Stimulated activated CD8-positive, alpha-beta memory T cell treated with anti-CD3 and anti-CD28 coated beads, Interleukin-7, amount 100 ng/mL, for 48 hours (primary cell): ENCODE measurements around the gene ITSN2.
"Not testable (repeated sequence)": the region's sequence is repeated elsewhere in the genome, so short reads cannot be mapped to it uniquely, and the experiment has no call there.

Source experiments
- DNase-seq, 2 donors: peaks; one replicate each; pipeline ENCODE4 v3.0.0-alpha.2; 2020; ENCODE audit warnings: low read depth in 1 of 2; ENCODE audit errors: extremely low read depth in 1 of 2

ITSN2 gene

DNA sequence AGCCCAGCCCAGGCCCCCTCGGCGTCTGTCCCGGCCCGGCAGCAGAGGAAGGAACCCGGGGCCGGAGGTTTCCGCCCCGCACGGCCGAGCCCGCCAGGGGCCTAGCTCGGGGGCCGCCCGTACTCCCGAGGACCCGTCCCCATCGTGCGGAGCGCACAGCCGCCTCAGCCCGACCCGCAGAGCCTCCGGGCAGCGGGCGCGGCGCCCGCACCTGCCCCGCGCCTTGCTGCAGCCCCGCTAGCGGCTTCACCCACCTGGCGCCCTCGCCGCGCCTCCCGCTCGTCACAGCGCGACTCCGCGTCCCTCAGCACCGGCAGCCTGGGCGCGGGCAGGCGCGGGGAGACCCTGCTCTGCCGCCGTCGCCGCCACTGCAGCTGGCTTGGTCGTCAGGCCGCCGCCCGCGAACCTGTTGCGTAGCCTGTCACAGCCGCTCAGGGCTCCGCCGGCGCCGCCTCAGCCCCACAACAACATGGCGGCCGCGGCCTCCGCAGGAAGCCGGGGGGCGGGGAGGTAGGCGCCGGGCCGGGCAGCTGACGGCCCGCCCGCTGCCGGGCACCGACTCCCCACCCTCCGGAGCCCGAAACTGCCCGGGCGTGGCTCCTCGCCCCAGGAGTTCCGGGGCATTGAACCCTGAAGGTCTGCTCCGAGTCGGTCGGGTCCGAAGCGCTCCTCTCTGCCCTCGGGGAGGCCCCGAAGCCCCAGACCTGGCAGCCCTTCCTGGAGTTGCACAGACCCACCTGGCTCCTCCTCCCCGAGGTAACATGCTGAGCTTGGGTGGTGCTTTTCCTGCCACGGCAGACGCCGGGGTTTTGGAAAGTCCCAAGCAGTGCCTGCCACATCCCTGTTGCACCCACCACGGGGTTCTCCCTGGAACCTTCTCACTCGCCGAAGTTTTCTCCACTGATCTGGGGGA, at the start of gene ITSN2:
ITSN2 (minus strand) TSS at position 487 of the 913 bp plus-strand sequence. CDS start 32,454 bp downstream, outside the sequence.
- DNase-seq = peak; percentile 68 to 73

DNA sequence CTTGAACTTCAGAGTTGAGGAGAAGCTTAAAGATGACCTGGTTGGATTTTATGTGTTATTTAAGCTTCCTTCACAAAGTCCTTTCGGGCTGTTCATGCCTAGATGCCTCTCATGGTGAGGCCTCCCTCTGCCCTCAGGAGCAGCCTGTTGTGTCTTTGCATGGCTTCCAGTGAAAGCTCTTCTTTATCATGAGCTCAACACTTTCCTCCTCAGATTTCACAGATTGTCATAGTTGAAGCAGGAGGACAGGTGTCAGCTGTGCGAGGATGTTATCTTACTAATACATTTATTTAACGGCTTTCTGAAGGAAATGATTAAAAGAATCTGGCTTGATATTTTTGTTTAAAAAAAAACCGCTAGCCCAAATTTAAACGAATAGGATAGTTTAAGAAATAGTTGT, 48.8 kb upstream of the ITSN2 start:
- DNase-seq = no peak

DNA sequence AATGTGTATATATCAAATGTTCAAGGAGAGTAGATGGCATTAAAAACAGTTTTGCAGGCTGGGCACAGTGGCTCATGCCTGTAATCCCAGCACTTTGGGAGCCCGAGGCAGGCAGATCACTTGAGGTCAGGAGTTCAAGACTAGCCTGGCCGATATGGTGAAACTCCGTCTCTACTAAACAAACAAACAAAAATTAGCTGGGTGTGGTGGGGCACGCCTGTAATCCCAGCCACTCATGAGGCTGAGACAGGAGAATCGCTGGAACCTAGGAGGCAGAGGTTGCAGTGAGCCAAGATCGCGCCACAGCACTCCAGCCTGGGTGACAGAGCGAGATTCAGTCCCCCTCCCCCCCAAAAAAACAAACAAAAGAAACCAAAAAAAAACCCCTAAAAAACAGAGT, 48.4 kb upstream of the ITSN2 start:
- not testable (repeated sequence) for DNase-seq

DNA sequence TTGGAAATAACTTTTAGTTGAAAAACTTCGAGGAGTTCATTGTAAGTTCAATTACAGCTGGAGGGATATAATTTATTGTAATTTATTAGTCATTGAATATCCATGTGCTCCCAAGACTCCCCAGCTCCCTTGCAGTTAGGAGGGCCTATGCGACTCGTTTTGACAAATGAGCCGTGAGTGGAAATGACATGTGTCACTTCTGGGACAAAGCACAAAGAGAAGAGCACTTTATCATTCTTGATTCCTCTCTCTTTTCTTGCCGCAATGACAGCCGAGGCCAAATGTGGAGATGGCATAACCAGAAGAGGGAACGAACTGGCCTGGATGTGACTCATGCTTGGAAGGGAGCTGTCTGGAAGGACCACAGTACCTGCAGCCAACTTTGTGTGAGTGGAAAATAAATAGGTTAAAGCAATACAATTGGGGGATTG, 44.2 kb upstream of the ITSN2 start:
- DNase-seq = no peak

DNA sequence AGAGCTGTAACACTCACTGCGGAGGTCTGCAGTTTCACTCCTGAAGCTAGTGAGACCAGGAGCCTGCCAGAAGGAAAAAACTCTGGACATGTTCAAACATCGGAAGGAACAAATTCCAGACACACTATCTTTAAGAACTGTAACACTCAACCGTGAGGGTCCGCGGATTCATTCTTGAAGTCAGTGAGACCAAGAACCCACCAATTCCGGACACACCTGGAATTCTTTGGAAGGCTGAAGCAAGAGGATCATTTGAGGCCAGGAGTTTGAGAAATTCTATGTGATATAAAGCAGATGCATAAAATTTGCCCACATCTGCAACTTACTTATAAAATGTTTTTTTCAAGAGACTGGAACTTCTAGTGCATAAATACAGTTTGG, 43.5 kb upstream of the ITSN2 start:
- DNase-seq = no peak

DNA sequence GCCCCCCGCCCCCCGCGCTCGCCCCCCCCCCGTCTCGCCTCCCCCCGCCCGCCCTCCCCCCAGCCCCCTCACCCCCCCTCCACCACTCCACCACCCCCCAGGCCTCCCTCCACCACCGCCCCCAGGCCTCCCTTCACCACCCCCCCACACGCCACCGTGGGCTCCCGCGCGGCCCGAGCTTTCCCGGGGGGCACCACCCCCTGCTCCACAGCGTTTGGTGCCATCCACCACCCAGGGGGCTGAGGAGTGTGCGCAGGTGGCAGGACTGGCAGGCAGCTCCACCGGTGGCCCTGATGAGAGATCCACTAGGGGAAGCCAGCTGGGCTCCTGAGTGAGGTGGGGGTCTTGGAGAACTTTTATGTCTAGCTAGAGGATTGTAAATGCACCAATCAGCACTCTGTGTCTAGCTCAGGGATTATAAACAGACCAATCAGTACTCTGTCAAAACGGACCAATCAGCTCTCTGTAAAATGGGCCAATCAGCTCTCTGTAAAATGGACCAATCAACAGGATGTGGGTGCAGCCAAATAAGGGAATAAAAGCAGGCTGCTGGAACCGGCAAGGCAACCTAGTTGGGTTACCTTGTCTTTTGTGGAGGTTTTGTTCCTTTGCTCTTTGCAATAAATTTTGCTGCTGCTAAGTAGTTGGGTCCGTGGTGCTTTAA, 43.0 kb upstream of the ITSN2 start:
- DNase-seq = no peak

DNA sequence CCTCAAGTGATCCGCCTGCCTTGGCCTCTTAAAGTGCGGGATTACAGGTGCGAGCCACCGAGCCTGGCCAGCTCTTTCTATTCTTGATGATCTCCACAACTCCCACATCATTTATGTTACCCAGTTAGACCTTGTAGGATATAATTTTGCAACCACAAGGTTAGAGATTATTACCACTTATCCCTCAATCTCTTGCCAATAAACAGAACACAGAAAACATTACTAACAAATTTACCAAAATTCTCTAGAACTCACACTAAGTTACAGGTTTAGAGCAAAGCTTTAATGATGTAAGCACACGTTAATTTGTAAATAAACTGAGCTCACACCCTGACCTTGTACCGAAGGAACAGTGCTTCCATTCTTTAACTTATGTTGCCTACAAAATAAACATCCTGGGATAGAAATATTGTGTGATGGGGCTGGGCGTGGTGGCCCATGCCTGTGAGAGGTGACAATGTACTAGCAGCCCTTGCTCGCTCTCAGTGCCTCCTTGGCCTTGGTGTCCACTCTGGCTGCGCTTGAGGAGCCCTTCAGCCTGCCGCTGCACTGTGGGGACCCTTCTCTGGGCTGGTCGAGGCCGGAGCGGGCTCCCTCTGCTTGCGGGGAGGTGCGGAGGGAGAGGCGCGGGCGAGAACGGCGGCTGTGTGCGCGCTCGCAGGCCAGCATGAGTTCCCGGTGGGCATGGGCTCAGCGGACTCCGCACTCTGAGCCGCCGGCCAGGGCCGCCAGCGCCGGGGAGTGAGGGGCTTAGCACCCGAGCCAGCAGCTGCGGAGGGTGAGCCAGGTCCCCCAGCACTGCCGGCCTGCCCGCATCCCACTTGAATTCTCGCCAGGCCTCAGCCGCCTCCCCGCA, 42.1 kb upstream of the ITSN2 start:
- DNase-seq = no peak

DNA sequence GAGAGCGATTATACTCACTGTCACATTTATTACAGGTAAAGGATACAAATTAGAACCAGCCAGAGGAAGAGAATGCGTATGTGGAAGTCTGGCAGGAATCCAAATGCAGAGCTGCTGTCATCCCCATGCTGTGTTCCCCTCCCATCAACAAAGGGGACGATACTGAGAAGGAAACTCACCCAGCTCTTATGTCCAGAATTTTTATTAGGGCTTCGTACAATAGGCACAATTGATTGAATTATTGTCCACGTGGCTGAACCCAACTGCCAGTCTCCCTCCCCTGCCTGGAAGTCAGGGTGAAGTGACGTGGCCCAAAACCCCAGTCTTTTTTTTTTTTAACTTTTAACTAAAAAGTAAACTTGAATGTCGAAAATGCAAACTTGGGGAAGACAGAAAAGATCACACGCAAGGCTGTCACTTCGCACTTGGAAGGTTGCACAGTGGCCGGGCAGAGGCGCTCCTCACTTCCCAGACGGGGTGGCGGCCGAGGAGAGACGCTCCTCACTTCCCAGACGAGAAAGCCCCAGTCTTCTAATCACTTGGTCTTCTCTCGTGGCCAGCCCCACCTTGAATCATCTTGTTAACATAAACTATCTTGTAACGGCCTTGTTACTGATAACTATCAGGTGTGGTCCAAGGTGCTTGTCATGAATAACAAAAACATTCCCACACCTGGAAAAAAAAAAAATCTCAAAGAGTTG, 40.0 kb upstream of the ITSN2 start:
- no peak for DNase-seq

DNA sequence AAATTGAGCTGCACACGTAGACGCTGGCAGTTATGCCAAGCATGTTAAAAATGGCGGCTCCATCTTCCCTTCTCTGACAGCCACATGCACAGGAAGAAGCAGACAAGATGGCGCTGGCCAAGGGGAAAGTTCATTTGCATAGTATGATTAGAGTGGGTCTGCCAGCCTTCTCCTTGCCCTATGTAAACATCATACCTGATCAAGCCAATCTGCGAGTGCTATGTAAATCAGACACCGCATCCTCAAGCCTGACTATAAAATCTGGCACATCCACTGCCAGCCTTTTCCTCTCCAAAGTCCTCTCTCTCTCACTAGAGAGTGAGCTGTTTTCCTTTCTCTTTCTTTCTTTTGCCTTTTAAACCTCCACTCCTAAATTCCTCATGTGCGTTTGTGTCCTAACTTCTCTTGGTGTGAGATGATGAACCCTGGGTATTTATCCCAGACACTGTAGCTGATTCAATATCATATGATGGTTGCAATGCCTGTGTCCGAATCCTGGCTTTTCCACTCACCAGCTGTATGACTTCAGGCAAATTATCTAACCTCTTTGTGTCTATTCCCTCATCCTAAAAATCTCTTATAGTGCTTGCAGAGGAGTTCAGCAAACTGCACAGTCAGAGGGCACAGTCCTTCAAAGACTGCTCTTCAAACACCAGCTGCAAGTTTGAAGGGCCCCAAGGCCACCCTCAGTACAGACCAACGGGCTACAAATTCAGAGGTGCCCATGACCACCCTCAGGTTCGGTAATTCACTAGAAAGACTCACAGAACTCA, 39.3 kb upstream of the ITSN2 start:
- no peak for DNase-seq

DNA sequence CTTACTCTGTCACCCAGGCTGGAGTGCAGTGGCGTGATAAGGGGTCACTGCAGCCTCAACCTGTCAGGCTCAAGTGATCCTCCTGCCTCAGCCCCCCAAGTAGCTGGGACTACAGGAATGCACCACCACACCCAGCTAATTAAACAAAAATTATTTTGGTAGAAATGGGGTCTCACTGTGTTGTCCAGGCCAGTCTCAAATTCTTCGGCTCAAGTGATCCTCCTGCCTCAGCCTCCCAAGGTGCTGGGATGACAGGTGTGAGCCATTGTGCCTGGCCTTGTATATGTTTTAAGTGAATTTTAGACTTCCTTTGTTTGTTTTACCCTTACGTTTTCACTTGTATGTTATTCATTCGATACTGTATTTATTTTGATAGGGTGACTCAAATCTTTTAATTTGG, 34.7 kb upstream of the ITSN2 start:
- no peak for DNase-seq

DNA sequence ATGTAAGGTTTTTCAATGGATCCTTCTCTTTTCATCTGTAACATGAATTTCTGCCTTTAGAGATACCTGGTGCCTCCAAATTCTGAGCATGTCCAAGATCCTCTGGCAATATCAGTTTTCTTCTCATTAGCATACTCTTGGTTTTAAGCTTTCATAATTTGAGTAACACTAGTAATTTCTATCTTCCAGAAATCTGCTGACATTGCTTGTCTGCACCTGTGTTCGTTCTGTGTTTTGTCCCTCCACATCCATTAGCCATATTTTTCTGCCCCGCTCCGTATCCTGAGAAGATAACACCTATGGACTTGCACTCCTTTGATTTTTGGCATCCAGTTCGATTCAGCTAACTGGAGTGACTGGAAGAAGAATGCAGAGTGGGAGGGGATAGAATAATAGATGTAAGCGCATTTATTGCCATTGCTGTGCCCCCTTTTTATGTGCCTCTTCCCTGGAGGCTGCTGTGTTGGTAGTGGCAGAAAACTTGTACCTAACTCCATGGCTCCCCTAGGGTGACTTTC, 32.3 kb upstream of the ITSN2 start:
- no peak for DNase-seq

DNA sequence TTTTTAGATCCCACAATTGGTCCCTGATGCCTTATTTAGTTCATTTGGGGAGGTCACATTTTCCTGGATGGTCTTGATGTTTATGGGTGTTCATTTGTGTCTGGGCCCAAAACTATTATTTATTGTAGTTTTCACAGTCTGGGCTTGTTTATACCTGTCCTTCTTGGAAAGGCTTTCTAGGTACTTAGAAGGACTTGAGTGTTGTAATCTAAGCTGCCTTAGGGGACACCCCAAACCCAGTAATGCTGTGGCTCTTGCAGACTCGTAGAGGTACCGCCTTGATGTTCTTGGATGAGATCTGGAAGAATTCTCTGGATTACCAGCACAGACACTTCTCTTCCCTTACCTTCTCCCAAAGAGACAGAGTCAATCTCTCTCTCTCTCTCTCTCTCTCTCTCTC, 25.0 kb upstream of the ITSN2 start:
- no peak for DNase-seq

DNA sequence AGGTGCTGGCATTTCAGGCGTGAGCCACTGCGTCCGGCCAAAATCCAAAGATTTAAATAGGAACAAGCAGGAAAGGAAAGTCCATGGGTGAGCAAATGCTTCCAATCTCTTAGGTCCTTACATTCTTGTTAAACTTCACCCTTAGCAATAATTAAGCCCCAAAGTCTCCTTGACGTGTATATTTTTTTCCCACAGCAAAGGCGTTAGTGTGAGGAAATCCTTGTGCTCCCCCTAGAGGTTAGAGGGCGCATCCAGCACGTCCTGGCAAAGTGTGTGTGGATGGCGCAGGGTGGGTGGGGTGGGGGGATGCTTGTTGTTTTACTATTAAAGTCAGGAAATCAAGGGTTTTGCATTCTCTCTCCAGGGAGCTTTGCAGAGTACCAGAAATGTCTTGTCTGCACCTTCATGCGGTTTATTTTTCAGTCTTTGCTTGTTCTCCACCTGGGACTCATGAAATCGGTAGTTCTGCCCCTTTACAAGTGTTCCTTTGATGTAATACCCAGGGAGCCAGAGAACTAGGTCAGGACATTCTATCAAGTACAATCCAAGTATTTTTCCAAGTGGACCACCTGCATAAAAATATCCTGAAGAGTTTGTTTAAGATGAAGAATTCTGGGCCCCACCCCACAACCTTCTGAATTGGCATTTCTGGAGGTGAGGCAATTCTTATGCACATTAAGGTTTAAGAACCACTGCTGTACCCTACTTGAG, 22.2 kb upstream of the ITSN2 start:
- peak in 1 of 2 donors; percentile 20 for DNase-seq

DNA sequence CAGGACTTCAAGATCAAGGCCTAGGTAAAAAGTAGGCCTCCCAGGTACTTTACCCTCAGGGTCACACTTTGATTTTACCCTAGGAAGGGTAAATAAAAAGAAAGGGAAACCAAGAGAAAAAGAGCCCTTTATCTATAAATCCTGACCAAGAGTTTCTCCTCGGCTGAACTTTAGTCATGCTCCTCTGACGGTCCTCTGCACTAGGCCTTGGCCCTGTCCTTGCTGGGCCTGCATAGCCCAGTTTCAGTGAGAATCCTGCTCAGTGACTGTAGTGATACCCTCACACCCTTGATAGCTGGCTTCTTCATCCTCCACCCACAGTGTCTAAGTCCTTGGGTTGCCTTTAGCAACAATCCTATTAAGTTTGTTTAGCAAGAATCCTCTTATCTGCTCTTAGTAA, 20.5 kb upstream of the ITSN2 start:
- no peak for DNase-seq

DNA sequence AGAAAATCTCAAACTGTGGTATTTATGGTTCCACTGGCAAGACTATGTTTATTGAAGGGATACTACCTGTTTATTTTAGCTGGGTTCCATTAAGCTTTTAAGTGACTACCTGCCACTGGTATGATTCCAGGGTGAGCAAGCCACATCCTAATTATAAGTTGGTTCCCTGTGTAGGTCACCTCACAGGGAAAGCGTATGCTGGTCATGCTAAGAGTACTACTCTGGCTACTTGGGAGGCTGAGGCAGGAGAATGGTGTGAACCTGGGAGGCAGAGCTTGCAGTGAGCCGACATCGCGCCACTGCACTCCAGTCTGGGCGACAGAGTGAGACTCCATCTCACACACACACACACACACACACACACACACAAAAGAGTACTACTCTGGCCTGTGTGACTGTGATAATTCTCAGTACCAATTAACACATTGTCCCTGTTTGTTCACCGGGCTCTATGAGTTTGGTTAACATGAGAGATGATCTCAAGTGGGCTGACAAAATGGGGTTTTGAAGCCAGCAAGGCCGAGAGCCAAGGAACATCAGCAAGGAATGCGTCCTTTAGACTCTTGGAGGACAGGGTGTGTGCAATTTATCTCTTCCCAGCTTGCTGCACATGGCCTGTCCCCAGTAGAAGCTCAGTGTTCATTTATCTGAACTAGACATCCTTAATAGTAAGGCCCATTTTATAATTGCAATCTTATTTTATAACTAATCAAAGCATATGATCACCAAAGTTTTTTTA, 15.2 kb upstream of the ITSN2 start:
- no peak for DNase-seq

DNA sequence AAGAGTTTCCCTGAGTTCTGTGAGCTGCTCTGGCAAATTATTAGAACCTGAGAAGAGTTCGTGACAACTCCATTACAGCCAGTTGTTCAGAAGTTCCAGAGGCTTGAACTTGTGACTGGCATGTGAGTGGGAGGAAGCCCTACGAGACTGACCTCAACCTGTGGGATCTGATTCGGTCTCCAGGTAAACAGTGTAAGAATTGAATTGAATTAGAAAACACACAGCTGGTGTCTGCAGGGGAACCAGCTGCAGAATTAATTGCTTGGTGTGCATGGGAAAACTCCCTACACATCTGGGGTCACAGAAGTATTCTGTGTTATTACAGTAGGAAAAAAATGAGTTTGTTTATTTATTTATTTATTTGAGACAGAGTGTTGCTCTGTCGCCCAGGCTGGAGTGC, 14.0 kb upstream of the ITSN2 start:
- no peak for DNase-seq

DNA sequence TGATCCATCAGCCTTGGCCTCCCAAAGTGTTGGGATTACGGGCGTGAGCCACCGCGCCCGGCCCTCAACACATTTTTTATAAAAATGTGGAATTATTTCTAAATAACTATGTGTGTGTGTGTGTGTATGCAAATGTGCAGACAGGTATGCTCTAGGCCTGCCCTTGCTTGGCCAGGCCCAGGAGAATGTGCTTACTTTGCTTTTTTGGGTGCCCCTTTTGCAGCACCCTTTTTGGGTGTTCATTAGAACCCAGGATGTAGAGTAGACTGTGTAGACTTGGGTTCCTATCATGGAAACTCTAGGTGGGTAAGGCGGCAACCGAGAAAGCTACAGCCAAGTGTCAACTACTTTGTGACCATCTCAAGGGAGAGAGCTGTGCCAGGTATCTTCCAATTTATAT, 11.7 kb upstream of the ITSN2 start:
- DNase-seq = no peak

DNA sequence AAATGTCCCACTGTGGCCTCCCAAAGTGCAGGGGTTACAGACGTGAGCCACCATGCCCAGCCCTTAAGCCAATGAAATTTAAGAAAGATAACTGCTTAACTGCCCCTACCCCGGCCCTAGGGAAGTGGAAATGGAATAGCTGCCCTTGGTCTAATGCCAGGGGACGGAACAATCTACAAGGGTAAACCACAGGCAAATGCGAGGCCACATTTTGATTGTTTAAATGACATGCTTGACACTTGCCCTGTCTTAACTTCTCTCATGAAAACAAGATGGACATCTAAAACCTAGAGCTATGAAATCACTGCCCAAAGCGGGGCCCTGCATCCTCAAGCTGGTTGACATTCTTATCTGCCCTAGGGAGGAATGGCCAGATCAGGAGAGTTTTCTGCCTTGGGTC, 5.5 kb upstream of the ITSN2 start:
- no peak for DNase-seq
